Adrenal gland (tissue), 5 donors: ENCODE data around the gene B4GALNT3.

ENCODE experiments used
- POLR2A ChIP-seq, 2 donors: fragments of 450-650 bp; IDR thresholded peaks; one replicate each; pipeline ENCODE4 v1.6.1; 2017; ENCODE audit warnings: antibody characterized with exemption in 2 of 2, mild to moderate bottlenecking in 2 of 2, moderate library complexity in 1 of 2
- TF ChIP-seq, protein P1 (sequence below), 6 experiments: fragments of 450-650 bp in 4 of 6; fragments of 200-600 bp in 2 of 6; sonication (generic) in 1 of 6; IDR thresholded peaks; 1 replicate in 5 of 6; 2 replicates in 1 of 6; pipeline versions ENCODE4 v1.5.1 to v1.8.0; 2016 to 2021; ENCODE audit warnings: antibody characterized with exemption in 6 of 6, mild to moderate bottlenecking in 2 of 6, moderate library complexity in 1 of 6
- donor health status: DM: no; HTN: no; CAD: no.

DNA sequence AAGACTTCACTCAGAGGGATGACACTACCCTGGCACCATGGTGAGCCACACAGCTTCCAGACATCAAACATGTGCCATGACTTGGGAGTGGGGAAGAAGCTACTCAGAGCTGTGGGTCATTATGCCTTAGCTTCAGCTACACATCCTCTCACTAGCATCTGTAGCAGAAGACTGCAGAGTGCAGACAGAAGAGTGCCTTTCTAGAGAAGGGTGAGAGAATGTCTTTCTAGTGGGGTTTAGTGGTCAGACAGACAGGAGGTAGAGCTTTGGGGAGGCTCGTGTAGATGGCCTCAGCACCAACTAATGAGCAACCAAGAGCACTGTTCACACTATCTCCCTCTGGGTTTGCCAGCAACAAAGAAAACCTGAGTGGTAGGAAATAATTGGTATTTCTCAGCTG lies 4.9 kb upstream of the B4GALNT3 start:
- no peak for TF ChIP-seq POLR2A (IDR thresholded peaks at IDR 0.05)
- TF ChIP-seq, protein P1, sequence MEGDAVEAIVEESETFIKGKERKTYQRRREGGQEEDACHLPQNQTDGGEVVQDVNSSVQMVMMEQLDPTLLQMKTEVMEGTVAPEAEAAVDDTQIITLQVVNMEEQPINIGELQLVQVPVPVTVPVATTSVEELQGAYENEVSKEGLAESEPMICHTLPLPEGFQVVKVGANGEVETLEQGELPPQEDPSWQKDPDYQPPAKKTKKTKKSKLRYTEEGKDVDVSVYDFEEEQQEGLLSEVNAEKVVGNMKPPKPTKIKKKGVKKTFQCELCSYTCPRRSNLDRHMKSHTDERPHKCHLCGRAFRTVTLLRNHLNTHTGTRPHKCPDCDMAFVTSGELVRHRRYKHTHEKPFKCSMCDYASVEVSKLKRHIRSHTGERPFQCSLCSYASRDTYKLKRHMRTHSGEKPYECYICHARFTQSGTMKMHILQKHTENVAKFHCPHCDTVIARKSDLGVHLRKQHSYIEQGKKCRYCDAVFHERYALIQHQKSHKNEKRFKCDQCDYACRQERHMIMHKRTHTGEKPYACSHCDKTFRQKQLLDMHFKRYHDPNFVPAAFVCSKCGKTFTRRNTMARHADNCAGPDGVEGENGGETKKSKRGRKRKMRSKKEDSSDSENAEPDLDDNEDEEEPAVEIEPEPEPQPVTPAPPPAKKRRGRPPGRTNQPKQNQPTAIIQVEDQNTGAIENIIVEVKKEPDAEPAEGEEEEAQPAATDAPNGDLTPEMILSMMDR (IDR thresholded peaks at IDR 0.05): no peak
